NCI-H524 (cell line): ENCODE measurements around the gene GRID1.

Experiments
- DNase-seq, 2 experiments: peaks; one replicate each; lab custom pipeline; 2025; lab: John Stamatoyannopoulos, UW

The GRID1 gene

DNA sequence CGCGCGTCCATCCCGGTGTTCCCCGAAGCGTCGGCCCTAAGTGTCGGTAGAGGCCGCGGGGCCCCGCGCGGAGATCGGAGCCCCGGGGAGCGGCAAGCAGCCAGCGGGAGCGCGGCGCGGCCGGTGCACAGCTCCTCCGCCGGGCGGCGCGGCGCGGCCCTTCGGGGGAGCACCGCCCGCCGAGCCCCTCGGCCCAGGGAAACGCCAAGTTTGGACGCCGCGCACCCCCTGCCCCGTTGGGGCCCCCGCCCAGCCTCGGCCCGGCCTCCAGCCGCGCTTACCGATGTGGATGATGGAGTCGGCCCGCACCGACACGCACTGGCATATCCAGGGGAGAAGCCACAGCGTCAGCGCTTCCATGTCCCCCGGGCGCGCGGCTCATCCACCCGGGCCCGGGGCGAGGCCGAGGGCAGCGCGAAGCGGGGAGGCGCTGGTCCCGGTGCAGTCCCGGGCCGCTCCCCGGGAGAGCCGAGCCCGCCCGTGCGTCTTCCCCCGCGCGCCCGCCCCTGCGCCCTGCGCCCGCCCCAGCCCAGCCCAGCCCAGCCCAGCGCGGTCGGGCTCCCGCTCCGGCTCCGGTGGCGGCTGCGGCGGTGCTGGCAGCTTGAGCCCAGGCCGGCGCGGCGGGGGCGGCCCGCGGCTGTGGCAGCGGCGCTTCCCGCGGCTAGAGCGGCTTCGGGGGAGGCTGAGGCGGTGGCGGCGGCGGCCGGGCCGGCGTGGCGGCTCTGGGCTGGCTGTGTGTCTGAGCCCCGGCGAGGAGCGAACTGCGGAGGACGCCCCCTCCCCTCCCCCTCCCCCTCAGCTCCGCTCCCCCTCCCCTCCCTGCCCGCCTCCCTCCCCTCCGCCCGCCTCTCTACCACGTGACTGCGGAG, at the start of gene GRID1:
Gene GRID1 (minus strand): TSS at position 763 of the 869 bp plus-strand sequence.
- peak in 1 of 2 experiments; percentile 40 for DNase-seq

DNA sequence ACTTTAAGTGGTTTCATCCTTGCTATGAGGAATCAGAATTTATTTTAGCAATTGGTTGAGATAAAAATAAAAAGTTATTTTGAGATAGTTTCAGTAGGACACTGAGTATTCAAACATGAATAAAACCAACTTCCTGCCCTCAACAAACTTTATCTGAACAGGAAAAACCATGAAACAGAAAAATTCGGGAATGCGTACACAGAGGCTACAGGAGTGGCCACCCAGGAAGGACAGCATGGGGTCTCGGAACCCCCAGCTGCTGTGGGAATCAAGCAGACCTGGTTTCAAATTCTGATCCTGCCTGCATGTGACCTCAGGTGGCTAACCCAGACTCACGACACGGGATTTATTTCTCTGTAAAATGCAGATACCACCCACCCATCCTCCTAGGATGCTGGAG, 49.0 kb upstream of the GRID1 start:
- DNase-seq: no peak

DNA sequence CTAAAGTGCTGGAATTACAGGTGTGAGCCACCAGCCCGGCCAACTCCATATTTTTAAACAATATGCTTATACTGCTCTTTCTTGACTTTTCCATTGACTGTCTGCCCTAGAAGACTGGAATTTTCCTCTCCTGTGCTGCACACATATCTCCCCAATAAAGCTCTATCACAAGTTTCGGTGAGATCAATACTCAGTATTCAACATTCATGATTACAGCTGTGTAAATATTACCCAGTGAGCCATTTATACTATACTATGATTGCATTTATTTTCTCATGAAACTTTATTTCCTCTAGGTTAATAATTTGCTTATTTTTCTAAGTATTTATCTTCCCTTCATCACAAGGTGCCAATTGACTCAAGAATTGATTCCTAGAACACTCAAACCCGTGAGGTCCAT, 48.5 kb upstream of the GRID1 start:
- DNase-seq: no peak

- DNase-seq: no peak
Observed at GRCh38 chr10:86413046-86413728, 46.6 kb upstream of the GRID1 start.

- no peak for DNase-seq
Observed at GRCh38 chr10:86411852-86412560, 45.4 kb upstream of the GRID1 start.

DNA sequence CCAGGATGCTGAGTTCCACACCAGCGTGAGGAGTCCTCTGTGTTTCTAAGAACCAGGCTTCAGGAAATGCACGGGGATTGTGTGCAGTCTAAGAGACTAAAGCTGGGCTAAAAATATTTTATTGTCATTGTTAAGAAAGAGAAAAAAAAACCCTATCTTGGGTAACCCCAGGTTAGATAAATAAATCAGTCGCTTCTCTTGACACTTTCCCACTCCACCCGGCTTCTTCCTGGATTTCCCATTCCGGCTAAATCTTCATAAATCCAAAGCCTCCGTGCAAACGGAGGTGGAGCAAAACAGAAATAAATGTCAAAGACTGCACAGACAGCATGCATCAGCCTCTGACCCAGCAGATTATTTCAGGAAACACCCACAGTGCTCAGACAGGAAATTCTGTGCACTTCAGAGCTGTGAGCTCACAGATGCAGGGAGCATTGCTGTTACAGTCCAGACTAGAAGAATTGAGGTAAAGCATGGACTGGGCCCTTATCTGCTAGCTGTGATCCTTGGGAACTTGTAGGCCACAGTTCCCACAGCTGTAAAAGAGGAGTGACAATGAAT, 44.8 kb upstream of the GRID1 start:
- no peak for DNase-seq

GRCh38 chr10:86410542-86411124, 44.0 kb upstream of the GRID1 start:
- no peak for DNase-seq

GRCh38 chr10:86409183-86409582, 42.6 kb upstream of the GRID1 start:
- no peak for DNase-seq

DNA sequence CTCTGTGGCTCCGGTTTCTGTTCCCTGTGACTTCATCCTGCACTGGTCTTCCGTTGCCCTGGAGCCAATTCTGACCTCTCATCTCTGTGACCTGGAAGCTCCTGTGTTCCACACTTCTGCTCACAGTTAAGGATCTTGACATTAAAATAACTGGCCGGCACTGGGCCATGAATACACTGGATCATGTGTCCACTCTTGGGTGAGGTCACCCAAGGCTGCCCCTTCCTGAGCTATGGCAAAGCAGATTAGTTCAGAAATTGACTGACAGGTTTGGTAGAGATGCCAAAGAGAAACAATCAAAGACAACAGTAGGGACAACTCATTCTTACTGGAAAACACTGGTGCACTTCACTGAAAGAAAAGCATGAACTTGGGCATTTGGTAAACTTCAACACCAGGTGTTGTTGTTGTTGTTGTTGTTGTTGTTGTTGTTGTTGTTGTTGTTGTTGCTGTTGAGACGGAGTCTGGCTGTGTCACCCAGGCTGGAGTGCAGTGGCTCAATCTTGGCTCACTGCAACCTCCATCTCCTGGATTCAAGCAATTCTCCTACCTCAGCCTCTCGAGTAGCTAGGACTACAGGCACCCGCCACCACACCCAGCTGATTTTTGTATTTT, 36.7 kb upstream of the GRID1 start:
- no peak for DNase-seq

DNA sequence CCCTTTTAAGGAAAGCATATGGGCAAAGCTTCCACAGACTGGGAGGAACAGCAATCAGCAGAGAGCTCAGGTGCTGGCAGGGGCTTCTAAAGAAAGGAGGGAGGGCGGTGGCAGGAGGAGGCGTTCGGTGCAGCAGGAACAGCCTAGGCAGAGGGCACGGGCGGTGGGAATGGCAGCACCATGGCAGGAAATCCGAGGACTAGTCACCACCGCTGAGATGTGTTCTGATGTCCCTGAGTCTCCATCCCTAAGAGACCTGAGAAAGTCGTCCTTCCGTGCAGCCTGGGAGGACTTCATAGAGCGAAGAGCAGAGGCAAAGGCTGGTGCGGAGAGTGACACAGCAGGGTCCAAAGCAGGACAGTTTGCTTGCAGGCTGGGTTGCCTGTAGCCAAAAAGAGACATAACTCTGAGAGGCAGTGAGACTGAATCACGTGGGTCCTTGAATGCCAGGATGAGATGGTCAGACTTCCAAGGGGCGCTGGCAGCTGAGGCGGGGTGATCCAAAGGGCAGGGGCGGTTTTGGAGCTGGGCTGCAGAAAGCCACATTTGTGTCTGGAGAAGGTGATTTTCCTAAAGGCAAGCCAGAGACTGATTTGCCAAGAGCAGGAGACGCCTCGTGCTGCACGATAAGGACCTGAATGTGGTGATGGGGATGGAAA, 35.8 kb upstream of the GRID1 start:
- DNase-seq: no peak

GRCh38 chr10:86401588-86402282, 35.1 kb upstream of the GRID1 start:
- no peak for DNase-seq

DNA sequence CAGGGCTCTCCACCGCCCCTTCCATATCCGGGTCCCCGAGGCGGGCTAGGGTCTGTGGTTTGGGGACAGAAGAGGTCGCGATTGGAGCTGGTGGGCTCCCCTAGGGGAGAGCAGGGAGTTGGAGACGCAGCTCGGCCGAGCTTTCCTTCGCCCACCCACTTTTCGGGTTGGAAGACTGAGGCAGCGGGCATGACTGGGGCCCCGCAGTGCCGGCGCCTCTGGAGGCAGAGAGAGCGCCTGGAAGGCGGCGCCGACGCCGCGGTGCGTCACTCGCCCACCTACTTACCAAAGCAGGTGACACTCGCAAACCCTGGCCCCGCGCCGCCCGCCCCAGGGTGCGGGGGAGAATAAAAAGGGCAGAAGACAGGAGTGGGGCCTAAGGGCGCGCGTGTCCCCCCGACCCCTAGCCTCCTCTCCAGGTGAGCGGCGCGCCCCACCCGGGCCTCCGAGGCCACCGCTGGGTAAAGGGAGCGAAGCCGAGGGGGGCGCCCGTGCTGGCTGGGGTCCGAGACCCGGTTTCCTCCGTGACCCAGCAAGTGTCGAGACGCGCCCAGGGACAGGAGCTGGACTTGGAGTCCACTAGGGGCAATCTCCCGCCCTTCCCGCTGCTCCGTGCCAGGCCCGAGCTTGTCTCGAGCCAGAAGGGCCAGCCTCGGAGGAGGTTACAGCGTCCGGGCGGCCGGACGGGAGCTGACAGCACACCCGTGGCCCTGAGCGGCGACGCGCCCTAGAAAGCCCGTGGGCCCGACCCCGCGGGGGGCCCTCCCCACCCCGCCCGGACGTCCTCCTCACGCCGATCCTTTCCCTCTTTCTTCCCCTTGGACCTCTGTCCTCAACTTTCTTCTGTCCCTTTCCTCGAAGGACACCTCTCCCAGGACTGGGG, 34.4 kb upstream of the GRID1 start:
- peak in 1 of 2 experiments; percentile 8 for DNase-seq

DNA sequence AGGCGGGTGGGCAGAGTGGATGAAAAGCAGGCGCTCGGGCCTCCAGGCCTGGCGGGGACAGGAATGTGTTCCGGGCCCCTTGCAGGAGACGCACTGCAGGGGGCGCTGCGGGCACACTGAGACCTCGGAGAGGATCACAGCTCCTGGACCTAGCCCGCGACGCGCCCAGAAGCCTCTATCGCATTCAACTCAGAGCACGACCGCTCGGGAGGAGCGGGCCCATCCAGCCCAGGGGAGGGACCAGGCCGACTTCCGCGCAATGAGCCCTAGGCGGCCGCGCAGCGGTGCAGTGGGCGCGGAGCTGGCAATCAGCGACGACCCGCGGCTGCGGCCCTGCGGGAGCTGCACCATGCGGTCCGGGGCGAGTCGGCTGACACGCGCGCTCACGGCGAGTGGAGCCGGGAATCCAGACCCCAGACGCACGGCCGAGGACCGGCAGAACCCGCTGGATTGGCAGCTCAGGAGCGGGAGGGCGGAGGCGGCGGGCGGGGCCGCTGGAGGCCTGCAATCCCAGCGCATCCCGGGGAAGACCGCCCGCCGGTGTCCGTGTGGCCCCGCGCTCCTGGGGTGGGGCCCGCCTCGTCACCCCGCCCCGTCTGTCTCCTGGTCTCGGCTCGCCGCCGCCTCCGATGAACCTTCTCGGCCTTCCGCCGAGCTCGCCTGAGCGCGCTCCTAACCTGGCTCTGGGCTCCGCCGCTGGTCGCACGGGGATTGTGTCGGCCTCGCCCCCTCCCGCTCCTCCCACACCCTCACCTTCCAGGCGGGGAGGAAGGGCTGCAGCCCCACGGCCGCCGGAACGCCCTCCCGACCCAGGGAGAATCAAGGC, 33.5 kb upstream of the GRID1 start:
- peak; percentile 63 to 82 for DNase-seq

GRCh38 chr10:86399514-86399878, 32.9 kb upstream of the GRID1 start:
- no peak for DNase-seq

GRCh38 chr10:86397120-86397519, 30.5 kb upstream of the GRID1 start:
- DNase-seq: no peak

DNA sequence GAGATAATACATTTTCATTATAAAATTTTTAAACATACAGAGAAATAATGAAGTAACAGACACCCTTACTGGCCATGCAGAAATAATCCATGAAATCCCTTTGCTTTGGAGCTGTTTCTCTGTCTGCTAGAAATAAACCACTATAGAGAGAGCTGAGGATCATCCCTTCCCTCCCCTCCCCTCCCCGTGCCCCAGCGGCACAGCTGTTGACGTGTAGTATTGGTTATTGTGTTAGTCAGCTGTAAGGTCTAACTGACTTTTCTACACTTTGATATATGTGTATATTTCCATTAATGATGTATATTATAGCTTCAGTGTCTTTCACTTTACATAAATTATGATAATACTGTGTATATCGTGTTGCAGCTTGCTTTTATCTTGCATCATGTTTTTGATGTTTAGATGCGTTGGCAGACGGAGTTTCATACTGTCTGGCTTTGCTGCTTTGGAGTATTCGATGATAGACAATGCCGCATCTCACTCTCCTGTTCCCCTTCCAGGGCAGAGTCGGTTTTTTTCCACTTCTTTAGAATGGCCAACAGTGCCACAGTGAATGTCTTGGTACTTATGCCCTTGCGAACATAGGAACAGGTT, 27.4 kb upstream of the GRID1 start:
- DNase-seq: no peak

DNA sequence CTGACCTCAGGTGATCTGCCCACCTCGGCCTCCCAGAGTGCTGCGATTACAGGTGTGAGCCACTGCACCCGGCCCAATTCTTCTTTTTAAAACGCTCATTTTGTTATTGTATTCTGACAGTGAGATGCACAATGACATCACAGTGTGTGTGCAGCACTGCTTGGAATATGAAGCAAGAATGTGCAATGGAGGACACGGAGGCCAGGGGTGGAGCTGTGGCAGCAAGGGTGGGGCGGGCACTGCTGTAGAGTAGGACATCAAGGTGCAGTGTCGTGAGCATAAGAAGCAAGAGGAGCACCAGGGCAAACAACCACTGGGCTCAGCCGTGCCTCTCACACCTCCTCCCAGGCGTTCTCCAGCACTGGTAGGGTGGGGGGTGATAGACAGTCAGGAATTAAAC, 26.8 kb upstream of the GRID1 start:
- no peak for DNase-seq

- DNase-seq: no peak
Observed at GRCh38 chr10:86392723-86393094, 26.1 kb upstream of the GRID1 start.
